Measurements from ENCODE around the gene TUBGCP4.
"Not testable (repeated sequence)": the region's sequence is repeated elsewhere in the genome, so short reads cannot be mapped to it uniquely, and the experiment has no call there.

The TUBGCP4 gene

GRCh38 chr15:43370975-43371974, at the start of gene TUBGCP4, which contains the start of gene ZSCAN29:
TSS of gene TUBGCP4 (plus strand) at chr15:43371101. CDS start at chr15:43371355, 254 bp downstream.
TSS of gene ZSCAN29 (minus strand) at chr15:43371043. CDS start at chr15:43369913, 1,130 bp downstream.
- DNase-seq (ENCODE audit: low spot score): peak; percentile 70

GRCh38 chr15:43325039-43325684, 45.7 kb upstream of the TUBGCP4 start:
- no peak for DNase-seq (ENCODE audit: low spot score)

GRCh38 chr15:43329217-43329959, 41.5 kb upstream of the TUBGCP4 start:
- peak; percentile 4 for DNase-seq (ENCODE audit: low spot score)

GRCh38 chr15:43329960-43330779, 40.7 kb upstream of the TUBGCP4 start, which contains the start of gene LCMT2:
TSS of gene LCMT2 (minus strand) at chr15:43330573. CDS start at chr15:43330489, 84 bp downstream.
- peak; percentile 97 for DNase-seq (ENCODE audit: low spot score)

GRCh38 chr15:43330780-43331087, 40.2 kb upstream of the TUBGCP4 start:
- DNase-seq (ENCODE audit: low spot score): no peak

- no peak for DNase-seq (ENCODE audit: low spot score)
These were observed 24.6 kb upstream of the TUBGCP4 start for GRCh38 chr15:43346305-43346704.

- DNase-seq (ENCODE audit: low spot score): no peak
These were observed 23.8 kb upstream of the TUBGCP4 start for GRCh38 chr15:43347114-43347513.

- no peak for DNase-seq (ENCODE audit: low spot score)
These were observed 18.1 kb upstream of the TUBGCP4 start for GRCh38 chr15:43352693-43353382.

GRCh38 chr15:43360821-43361220, 10.1 kb upstream of the TUBGCP4 start:
- DNase-seq (ENCODE audit: low spot score): no peak

GRCh38 chr15:43361313-43361903, 9.5 kb upstream of the TUBGCP4 start:
- DNase-seq (ENCODE audit: low spot score): no peak

- DNase-seq (ENCODE audit: low spot score): peak; percentile 12
These were observed 459 bp upstream of the TUBGCP4 start for GRCh38 chr15:43370310-43370974.

GRCh38 chr15:43376017-43376705, 5.3 kb downstream of the TUBGCP4 start:
- DNase-seq (ENCODE audit: low spot score): no peak

- no peak for DNase-seq (ENCODE audit: low spot score)
These were observed 7.7 kb downstream of the TUBGCP4 start for GRCh38 chr15:43378601-43379000.

GRCh38 chr15:43382310-43382709, 11.4 kb downstream of the TUBGCP4 start:
- no peak for DNase-seq (ENCODE audit: low spot score)

- no peak for DNase-seq (ENCODE audit: low spot score)
These were observed 12.2 kb downstream of the TUBGCP4 start for GRCh38 chr15:43383070-43383469.

- no peak for DNase-seq (ENCODE audit: low spot score)
These were observed 19.8 kb downstream of the TUBGCP4 start for GRCh38 chr15:43390723-43391122.

- not testable (repeated sequence) for DNase-seq (ENCODE audit: low spot score)
These were observed 22.7 kb downstream of the TUBGCP4 start for GRCh38 chr15:43393592-43393991.

- DNase-seq (ENCODE audit: low spot score): no peak
These were observed 31.4 kb downstream of the TUBGCP4 start for GRCh38 chr15:43402255-43402654.

- DNase-seq (ENCODE audit: low spot score): no peak
These were observed 32.7 kb downstream of the TUBGCP4 start for GRCh38 chr15:43403616-43404015.

Data from pons (tissue), 1 donor.